Islet of Langerhans (tissue), 1 donor: Measurements from ENCODE around the gene ANKRD33.
"Not testable (repeated sequence)": the region's sequence is repeated elsewhere in the genome, so short reads cannot be mapped to it uniquely, and the experiment has no call there.

Experiments
- FAIRE-seq: peaks from one replicate; lab custom pipeline; 2011; peaks lifted over from hg19 to GRCh38; lab: Jason Lieb, UNC

The ANKRD33 gene

DNA sequence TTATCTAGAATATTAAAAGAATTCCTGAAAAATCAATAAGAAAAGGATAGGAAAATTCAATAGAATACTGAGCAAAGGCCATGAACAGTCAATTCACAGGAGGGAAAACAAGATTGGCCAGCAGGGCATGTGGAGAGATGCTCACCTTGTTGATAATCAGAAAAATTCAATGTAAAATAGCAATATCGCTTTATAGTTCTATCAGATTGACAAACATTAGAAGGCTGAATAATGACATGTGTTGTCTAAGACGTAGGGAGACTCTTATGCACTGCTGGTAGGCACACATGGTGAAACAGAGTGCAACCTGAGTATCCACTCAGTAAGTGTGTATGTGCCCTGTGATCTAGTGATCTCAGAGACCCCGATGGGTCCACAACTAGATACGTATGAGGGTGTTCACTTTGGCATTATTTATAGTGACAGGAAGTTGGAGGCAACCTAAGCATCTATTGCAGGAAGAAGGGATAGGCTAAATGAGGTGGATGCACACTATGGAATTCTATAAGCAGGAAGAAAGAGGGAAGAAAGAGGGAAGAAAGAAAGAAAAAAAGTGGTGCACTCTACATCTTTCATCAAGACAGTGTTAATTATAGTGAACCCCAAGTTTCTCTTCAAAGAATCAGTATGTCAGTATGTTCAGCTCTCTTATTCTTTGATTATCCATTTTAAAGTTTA lies 3.8 kb upstream of the ANKRD33 start:
- FAIRE-seq = no peak

DNA sequence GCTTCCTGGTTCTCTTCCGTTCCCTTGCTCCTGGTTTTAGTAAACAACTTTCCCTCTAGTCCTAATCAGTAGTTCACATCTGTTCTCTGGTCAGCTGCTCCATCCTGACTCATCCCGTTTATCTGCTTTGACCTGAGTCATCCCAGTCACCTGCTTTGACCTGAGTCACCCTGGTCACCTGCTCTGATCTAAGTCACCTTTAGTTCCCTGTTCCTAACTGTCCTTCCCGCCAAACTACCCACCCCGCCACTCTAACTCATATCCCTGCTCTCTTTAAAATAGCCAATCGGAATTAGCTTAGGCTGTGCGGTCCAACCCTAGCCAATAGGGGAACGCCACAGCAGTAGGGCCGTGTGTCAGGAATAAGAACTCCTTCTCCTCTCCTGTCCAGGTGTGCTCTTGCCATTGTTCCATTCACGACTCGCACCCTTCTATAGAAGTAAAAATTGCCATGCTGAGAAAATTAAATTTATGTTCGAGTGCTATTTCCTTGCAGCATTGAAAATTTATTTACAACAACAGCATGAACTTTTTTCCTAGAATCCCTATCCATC lies 3.1 kb upstream of the ANKRD33 start:
- FAIRE-seq = no peak

DNA sequence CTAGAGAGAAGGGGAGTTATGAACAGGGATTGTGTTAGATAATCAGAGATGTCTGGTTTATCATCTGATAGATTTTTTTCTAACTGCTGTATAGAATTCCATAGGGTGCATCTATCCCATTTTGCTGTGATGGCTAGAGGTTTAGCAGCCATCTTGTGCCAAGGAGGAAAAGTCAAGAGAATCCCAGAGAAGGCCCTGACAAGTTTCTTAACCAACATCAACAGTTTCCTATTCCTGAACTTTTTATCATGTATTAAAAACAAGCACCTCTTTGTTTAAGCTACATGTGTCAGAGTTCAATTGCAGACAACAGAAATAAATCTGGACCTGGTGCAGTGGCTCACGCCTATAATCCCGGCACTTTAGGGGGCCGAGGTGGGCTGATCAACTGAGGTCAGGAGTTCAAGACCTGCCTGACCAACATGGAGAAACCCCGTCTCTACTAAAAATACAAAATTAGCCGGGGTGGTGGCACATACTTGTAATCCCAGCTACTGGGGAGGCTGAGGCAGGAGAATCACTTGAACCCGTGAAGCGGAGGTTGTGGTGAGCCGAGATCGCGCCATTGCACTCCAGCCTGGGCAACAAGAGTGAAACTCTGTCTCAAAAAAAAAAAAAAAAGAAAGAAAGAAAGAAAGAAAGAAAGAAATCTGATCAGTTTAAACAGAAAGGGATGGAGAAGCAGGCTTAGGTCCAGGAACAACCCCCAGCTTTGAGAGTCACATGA lies 2.4 kb upstream of the ANKRD33 start:
- FAIRE-seq = not testable (repeated sequence)

DNA sequence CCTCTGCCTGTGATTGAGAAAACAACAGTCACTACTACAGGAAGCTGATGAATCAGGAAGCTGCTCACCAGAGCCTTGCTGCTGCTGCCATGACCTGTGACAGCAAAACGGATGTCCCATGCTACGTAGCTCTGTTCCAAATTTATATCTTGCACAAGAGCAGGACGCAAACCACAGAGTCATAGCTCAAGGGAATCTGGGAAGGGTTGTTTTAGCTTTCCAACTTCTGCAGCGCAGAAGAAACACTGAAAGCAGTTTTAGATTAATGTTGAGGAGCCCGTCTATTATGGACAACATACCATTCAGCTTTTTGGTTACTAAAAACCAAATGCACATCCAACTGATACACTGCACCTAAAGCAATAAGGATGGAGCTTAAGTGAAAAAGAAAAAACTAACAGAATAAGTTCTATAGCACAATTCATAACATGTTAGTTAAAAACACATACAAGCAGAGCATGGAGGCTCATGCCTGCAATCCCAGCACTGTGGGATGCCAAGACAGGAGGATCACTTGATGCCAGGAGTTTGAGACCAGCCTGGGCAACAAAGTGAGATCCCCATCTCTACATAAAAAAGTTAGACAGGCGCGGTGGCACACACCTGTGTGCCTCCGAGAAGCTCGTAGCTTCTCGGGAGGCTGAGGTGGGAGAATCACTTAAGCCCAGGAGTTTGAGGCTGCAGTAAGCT lies 1.7 kb upstream of the ANKRD33 start:
- no peak for FAIRE-seq

DNA sequence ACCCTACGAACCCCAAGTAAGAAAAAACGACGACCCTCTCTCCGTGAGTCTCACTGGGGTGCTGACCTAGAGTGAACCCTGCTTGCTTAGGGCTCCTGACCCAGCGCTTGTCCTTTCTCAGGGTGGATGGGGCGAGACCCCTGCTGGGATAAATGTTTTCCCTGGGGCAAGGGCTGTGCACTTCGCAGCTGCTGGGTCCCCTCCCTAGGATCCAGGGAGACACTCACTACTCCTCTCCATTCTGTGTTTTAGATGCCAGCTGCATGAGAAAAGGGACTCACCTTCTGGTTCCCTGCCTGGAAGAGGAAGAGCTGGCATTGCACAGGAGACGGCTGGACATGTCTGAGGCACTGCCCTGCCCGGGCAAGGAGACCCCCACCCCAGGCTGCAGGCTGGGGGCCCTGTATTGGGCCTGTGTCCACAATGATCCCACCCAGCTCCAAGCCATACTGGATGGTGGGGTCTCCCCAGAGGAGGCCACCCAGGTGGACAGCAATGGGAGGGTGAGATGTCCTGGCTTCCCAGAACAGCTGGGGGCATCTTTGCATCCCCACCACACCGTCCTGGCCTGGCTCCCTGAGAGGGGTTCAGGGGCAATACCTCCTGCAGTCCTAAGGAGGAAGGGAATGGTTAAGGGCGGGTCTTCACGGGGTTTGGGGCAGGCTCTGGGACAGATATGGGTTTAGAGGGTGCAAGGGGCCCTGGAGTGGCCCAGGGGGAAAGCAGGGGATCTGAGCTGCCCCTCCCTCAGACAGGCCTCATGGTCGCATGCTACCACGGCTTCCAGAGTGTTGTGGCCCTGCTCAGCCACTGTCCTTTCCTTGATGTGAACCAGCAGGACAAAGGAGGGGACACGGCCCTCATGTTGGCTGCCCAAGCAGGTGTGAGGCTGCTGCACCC lies 663 bp downstream of the ANKRD33 start:
- no peak for FAIRE-seq

DNA sequence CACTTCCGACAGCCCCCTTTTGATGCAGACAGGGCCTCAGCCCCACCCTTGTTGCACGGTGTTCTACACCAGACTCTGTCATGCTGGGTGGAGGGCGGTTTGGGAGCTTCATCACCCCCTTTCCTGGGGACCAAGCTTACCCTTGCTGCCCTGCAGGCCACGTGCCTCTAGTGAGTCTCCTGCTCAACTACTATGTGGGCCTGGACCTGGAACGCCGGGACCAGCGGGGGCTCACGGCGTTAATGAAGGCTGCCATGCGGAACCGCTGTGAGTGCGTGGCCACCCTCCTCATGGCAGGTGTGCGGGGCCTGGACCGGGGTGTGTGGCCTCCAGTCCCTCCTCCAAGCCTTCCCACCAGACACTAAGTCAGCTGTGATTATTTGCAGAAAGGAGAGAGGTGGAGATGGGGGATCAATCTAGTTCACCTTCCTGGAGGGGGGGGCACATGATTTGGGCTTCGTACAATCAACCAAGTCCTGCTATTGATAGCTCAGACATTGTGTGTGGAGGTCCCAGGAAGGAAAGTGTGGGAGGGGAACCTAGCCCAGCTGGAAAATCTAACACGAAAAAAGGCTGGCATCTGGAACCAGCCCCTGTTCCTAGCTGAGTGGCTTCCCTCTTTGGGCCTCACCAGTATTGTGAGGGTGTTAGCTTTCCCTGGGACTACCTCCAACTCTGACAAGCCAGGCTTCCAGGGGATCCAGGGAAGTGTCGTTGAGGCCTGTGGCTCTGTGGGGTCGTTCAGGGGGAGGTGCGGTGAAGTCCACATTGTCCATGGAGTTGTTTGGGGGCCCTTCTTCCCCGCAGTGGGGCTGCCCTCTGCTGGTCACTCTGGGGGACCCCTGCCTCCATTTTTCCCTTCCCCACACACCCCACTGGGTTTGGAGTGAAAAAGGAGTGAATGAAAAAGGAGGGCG lies 1.6 kb downstream of the ANKRD33 start:
- no peak for FAIRE-seq

DNA sequence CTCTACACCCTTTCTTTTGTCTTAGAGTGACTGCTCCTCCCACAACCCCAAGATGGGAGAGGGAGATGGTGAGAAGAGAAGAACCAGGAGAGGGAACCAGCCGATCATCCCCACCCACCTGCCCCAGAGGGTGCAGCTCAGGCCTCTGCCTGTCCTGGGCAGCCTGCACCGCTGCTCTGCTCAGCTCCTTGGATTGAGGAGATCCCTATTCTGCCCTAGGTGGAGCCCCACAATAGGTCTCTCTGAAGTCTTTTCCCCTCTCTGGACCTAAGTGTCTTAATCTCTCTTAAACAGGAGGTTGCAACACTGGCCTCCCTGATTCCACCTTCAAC lies 2.2 kb downstream of the ANKRD33 start:
- FAIRE-seq = no peak

DNA sequence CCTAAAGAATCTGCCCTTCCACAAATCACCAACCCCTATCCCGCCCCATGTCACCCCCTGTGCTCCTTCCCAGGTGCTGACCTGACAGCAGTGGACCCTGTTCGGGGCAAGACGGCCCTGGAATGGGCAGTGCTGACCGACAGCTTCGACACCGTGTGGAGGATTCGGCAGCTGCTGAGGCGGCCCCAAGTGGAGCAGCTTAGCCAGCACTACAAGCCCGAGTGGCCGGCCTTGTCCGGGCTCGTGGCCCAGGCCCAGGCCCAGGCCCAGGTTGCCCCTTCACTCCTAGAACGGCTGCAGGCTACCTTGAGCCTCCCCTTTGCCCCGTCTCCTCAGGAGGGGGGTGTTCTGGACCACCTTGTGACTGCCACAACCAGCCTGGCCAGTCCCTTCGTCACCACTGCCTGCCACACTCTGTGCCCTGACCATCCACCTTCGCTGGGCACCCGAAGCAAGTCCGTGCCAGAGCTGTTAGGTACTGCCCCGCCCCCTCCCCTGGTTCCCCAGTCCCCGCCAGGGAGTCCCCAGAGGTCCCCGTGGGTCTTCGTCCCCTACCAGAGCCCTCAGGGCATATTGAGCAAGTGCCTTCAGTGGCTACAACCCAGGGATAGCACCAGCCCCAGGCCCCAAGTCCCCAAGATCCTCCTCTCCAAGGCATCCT lies 2.7 kb downstream of the ANKRD33 start:
- FAIRE-seq = no peak

DNA sequence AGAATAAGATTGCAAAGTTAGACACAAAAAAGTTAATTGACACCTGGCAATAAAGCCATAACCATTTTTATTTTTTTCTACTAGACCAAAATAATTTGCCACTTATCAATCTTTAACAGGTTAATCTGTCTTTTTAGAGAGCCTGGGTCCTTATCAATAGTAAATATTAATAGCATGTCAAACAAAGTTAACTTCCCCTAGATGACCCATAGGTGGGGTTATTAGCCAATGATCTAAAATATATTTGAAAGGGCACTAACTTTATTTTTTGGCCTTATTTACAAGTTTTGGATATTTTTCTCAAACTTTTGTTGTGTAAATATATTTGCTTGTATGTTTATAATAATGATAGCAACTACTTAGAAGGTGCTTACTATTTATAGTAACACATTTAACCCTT lies 3.9 kb downstream of the ANKRD33 start:
- no peak for FAIRE-seq

DNA sequence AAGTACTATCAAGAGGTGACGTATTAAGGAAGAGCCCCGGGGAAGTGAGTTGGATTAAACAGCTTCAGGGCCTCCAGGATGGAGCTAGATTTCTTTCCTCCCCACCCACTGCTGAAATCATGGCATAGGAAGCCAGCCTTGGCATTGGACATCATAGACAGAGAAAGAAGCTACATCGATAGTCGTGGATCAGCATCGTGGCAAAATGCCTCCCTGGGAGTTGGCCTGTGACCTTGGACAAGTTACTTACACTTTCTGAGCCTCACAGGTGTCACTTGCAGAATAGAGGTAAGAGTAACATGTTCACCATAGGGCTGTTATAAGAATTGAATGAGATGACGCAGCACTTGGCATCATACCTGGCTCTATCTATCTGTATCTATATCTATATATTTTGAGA lies 5.9 kb downstream of the ANKRD33 start:
- no peak for FAIRE-seq

DNA sequence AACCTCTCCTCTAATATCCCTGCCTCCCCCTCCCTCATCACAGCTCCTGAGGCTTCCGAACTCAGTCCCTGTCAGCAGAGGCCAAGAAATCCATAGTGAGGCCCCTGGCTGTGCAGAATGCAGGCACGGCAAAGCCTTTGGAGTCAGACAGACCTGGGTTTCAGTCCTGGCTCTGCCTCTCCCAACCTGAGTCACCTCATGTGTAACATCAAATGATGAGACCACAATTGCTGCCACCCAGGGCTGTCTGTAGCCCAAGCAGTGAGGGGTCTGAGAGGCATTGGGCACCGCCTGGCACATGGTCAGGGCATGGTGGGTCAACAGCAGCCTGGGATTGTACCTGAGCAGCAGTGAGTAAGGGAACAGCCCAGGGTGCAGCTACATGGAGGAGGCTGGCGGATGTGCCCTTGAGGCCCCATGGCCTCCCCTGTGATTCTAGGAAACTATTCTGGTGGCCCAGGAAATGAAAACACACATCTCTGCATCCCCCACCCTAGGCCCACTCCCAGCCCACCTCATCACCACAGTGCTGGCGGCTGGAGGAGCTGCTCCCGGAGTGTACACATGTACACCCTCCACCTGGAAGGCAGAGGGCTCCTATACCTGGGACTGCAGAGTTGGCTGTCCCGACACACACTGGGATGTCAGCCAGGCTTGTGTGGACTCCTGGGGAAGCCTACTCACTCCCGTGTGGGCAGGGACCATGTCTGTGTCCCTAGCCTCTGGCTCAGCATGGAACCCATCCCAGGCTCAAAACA lies 7.7 kb downstream of the ANKRD33 start:
- FAIRE-seq = no peak

DNA sequence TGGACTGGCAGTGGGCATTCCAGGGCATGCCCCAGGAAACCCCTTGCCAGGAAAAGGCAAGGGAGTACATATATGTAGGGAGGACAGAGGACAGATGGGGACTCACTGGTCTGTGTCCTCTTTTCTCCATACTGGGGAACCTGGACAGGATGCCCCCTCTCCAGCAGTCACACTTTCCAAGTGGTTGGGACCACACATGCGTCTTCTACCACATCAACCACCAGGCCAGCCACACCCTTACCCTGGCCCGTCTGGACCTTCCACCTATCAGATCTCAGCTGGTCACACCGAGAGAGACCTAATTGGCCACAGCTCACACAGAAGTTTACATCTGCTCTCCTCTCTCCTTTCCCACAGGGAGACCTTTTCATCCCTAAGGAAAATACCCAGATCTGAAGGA lies 8.3 kb downstream of the ANKRD33 start:
- FAIRE-seq = no peak

DNA sequence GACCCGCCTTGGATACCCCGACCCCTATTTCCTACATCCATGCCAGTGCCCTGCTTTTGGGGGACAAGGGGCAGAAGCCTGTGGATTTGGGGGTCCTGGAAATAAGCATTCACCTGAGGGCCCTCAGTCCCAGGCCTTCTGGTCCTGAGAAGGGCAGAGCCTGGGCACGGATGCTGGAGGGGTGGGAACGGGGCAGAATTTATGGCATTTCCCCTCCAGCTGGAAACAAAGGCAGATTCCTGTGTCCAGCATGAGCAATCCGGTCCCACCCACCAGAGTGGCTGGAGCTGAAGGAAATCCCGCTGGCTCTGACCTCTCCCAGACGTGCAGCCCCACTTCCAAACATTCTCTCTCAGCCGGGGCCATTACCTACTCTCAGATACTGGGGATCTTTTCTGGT lies 9.3 kb downstream of the ANKRD33 start:
- FAIRE-seq = no peak

DNA sequence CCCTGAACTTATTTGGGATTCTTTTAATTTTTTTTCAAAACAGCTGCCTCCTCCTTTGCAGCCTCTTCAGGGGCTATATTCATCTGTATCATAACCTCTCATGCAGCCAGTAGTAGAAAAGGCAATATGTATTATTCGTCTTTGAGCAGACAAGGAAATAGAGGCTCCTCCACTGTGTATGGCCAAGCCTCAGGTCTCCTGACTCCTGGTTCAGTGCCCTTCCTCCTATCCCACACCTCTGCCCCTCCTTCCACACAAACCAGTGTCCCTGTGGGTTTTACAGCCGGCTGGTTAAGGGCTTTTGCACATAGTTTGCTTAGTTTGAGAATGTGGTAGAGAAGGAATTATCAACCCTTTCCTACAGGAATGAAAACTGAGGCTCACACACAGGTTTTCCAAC lies 10.6 kb downstream of the ANKRD33 start:
- FAIRE-seq = no peak

DNA sequence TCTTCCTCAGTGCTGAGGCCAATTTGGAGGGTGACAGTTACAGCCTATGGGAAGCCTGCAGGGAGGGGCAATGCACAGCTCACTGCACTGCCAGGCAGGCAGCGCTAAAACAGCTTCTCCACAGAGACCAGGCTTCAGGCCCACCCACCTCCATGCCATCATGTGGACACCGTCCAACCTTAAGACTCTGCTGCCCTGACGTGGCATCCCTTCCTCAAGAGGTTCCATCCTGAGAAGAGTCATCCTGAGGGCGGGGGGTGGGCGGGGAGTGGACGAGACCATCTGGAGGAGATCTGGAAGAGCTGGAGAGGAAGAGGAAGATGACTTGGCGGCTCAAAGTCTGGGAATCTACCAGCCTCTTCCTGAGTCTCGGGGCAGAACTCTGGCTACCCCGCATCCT lies 11.0 kb downstream of the ANKRD33 start:
- no peak for FAIRE-seq

DNA sequence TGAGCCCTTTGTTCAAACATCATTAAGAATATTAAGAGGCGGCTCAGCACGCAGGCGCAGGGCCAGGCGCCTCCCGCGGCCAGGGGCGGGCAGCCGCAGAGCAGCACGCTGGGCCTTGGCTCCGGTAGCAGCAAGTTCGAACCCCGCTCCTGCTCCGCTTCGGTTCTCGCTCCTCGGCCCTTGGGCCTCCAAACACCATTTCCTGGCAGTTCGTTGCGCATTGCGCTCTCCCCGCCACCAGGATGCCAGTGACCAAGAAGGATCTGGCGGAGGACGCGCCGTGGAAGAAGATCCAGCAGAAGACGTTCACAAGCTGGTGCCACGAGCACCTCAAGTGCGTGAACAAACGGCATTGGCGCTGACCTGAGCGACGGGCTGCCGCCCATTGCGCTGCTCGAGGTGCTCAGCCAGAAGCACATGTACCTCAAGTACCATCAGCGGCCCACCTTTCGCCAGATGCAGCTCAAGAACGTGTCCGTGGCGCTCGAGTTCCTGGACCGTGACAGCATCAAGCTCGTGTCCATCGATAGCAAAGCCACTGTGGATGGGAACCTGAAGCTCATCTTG lies 12.5 kb downstream of the ANKRD33 start:
- FAIRE-seq = no peak

DNA sequence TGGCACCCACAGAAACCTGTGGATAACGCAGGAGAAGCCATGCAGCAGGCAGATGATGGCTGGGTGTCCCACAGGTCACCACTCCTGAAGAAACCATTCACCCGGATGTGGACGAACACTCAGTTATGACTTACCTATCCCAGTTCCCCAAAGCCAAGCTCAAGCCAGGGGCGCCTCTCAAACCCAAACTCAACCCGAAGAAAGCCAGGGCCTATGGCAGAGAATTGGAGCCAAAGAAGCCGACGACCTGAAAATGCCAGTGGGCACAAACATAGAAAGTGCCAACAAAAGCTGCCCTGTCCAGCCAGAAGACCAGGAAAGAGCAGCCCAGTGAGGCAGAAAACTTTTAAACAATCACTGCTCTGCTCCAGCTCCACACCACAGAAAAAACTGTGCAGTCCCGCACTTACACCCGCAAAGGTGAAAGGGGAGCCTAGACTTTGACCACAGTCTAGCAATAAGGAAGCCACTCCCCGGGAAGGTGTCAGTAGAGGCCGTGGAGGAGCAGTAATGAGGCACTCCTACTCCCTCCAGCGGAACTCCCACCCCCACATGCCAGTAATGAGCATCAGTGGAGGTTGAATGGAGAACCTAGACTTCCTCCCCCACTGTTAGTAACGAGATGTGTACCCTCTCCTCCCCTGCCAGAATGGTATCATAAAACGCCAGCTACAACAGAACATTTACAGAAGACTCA lies 13.4 kb downstream of the ANKRD33 start:
- no peak for FAIRE-seq

DNA sequence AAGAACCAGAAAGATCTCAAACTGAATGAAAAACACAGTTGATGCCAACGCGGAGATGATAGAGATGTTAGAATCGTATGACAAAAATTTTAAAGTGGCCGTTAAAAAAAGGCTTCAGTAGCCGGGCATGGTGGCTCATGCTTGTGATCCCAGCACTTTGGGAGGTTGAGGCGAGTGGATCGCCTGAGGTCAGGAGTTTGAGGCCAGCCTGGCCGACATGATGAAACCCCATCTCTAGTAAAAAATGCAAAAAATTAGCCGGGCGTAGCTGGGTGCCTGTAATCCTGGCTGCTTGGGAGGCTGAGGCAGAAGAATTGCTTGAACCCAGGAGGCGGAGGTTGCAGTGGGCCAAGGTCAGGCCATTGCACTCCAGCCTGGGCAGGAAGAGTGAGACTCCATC lies 14.0 kb downstream of the ANKRD33 start:
- FAIRE-seq = no peak

DNA sequence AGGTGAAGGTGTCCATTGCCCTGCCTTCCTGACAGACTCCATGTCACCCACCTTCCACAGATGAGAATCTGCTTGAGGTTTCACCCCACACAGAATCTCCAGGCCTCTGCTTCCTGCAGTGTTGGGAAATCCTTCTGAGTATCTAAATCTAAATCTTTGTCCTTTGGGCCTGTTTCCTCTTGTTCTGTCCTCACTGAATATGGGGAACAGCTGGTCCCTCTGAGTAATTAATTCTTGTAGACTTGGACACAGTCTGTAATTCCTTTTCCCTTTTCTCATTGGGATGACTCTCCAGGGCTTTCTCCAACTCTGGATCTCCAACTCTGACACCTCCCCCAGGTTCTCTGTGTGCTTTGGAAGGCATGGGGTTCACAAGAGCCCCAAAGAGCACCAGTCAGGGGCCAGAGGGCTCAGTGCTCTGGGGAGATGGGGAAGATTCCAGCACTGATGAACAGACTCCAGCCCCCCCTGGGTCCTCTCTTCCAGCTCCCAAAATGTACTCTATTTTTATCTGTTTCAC lies 17.1 kb downstream of the ANKRD33 start:
- no peak for FAIRE-seq
